Spleen (tissue), 3 donors: ENCODE measurements around the gene CUEDC1.

Source experiments
- POLR2A ChIP-seq, 3 donors: fragments of 450-650 bp; IDR thresholded peaks; one replicate each; pipeline ENCODE4 v1.5.1; 2017; ENCODE audit warnings: antibody characterized with exemption in 3 of 3, mild to moderate bottlenecking in 1 of 3
- POLR2AphosphoS5 ChIP-seq, 3 donors: sonication (generic); formaldehyde crosslinking; IDR thresholded peaks; one replicate each; pipeline ENCODE4 v1.5.1; 2017; ENCODE audit warnings: antibody characterized with exemption in 3 of 3

DNA sequence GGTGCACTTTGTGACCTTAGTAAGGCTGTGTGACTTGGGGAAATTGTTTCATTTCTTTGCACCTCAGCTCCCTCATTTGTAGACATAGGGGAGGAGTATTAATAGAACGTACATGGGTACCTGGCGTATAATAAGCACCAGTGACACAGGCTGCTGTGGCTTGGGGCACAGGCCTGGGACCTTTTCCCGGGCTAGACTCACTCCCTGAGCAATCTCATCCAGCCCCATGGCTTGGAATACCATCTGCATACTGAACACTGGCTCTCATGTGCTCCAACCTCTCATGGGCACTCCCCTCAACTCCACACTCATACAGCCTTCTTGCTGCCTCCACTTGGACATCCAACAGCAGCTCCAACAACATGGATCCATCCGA lies 64.4 kb downstream of the CUEDC1 start:
- TF ChIP-seq POLR2AphosphoS5 (IDR thresholded peaks at IDR 0.05) (no peak), POLR2A (IDR thresholded peaks at IDR 0.05) (no peak)
